HEK293T (cell line): ENCODE data around the gene PTPRQ.

Source experiments
- CTCF ChIA-PET: fragments of 350-600 bp; formaldehyde crosslinking; extraction: SDS; loops from one replicate; lab custom pipeline; 2021; ENCODE audit warnings: antibody characterized with exemption, inconsistent platforms; lab: Yijun Ruan, JAX
- POLR2A ChIA-PET: fragments of 350-600 bp; formaldehyde crosslinking; extraction: SDS; loops from one replicate; lab custom pipeline; 2020; ENCODE audit warnings: antibody characterized with exemption, inconsistent platforms; lab: Yijun Ruan, JAX
- DNase-seq: peaks from one replicate; pipeline ENCODE4 v3.0.0; 2012; ENCODE audit warnings: mixed read lengths; ENCODE audit errors: extremely low spot score
- ARNT ChIP-seq: fragments of 450-650 bp; IDR thresholded peaks from 2 replicates; pipeline ENCODE4 v1.6.1; 2017; ENCODE audit warnings: mild to moderate bottlenecking
- BHLHE40 ChIP-seq: fragments of 450-650 bp; IDR thresholded peaks from 2 replicates; pipeline ENCODE4 v1.6.1; 2016; ENCODE audit warnings: mild to moderate bottlenecking, moderate library complexity, borderline replicate concordance
- CTBP1 ChIP-seq: fragments of 450-650 bp; IDR thresholded peaks from 2 replicates; pipeline ENCODE4 v1.6.1; 2016; ENCODE audit warnings: borderline replicate concordance
- ELF4 ChIP-seq: fragments of 450-650 bp; IDR thresholded peaks from 2 replicates; pipeline ENCODE4 v1.6.1; 2017; ENCODE audit warnings: antibody characterized with exemption
- FOXA1 ChIP-seq: fragments of 450-650 bp; IDR thresholded peaks from 2 replicates; pipeline ENCODE4 v1.6.1; 2016; ENCODE audit warnings: mild to moderate bottlenecking
- FOXK2 ChIP-seq: fragments of 450-650 bp; IDR thresholded peaks from 2 replicates; pipeline ENCODE4 v1.6.1; 2016; ENCODE audit warnings: mild to moderate bottlenecking
- FOXM1 ChIP-seq: fragments of 450-650 bp; IDR thresholded peaks from 2 replicates; pipeline ENCODE4 v1.6.1; 2017; ENCODE audit warnings: mild to moderate bottlenecking, borderline replicate concordance
- HDGF ChIP-seq: fragments of 450-650 bp; IDR thresholded peaks from 2 replicates; pipeline ENCODE4 v1.6.1; 2017; ENCODE audit warnings: antibody characterized with exemption, borderline replicate concordance
- L3MBTL2 ChIP-seq: fragments of 450-650 bp; conservative IDR thresholded peaks from 2 replicates; pipeline ENCODE4 v1.6.1; 2016; ENCODE audit warnings: mild to moderate bottlenecking
- LEF1 ChIP-seq: fragments of 450-650 bp; IDR thresholded peaks from 2 replicates; pipeline ENCODE4 v1.6.1; 2017; ENCODE audit warnings: mild to moderate bottlenecking, borderline replicate concordance
- NFRKB ChIP-seq: fragments of 450-650 bp; IDR thresholded peaks from 2 replicates; pipeline ENCODE4 v1.6.1; 2016; ENCODE audit warnings: mild to moderate bottlenecking, moderate library complexity
- SP1 ChIP-seq: fragments of 450-650 bp; IDR thresholded peaks from 2 replicates; pipeline ENCODE4 v1.6.1; 2017
- SUZ12 ChIP-seq: fragments of 450-650 bp; IDR thresholded peaks from 2 replicates; pipeline ENCODE4 v1.6.1; 2016; ENCODE audit warnings: mild to moderate bottlenecking
- TARDBP ChIP-seq: fragments of 450-650 bp; IDR thresholded peaks from 2 replicates; pipeline ENCODE4 v1.6.1; 2016
- ZNF384 ChIP-seq: fragments of 450-650 bp; IDR thresholded peaks from 2 replicates; pipeline ENCODE4 v1.6.1; 2016
- TF ChIP-seq, protein P1 (sequence below): fragments of 450-650 bp; IDR thresholded peaks from 2 replicates; pipeline ENCODE4 v1.6.1; 2016

The PTPRQ gene

DNA sequence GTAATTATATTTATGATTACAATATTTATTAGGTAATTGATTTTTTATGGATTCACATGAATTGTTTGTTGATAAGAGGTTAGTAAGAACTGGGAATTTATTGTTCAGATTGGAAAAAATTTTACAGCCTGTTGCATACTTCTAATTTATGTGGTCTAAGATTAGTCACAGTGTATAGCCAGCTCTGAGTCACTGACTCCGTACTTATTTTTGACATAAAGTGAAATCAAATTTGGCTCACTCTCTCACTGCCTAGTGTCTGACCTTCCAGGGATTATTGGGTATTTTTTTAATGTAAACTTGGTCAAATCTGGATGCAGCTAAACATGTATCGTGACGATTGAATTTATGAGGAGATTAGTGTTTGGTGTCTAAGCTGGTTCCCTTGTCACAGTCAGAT lies 109.3 kb downstream of the PTPRQ start:
- ChIA-PET CTCF (no interaction called here), POLR2A (no interaction called here)
- DNase-seq = no peak
- TF ChIP-seq, protein P1, sequence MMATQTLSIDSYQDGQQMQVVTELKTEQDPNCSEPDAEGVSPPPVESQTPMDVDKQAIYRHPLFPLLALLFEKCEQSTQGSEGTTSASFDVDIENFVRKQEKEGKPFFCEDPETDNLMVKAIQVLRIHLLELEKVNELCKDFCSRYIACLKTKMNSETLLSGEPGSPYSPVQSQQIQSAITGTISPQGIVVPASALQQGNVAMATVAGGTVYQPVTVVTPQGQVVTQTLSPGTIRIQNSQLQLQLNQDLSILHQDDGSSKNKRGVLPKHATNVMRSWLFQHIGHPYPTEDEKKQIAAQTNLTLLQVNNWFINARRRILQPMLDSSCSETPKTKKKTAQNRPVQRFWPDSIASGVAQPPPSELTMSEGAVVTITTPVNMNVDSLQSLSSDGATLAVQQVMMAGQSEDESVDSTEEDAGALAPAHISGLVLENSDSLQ = 0 out of 2 replicates have a peak, but pooled peaks have one; percentile 20
- TF ChIP-seq NFRKB = no peak
- TF ChIP-seq CTBP1 = no peak
- no peak for TF ChIP-seq ZNF384

DNA sequence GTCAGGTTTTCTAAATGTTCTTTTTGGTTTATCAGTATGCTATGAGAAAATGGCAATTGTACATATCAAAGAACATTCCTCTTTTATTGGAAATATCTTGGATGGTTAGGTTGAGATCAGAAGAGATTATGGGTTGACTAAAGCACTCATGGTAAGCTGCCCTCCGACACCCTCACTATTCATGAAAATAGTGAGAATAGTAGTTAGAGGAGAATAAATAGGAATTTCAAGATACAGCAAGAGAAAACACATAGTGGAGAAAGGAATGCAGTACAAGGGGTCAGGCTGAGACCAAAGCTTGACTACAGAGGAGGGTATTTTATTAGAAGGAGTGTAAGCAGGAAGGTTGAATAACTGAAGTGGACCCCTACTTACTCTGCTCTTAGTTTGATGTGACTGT lies 112.5 kb downstream of the PTPRQ start:
- DNase-seq = no peak
- ChIA-PET CTCF (no interaction called here), POLR2A (no interaction called here)

DNA sequence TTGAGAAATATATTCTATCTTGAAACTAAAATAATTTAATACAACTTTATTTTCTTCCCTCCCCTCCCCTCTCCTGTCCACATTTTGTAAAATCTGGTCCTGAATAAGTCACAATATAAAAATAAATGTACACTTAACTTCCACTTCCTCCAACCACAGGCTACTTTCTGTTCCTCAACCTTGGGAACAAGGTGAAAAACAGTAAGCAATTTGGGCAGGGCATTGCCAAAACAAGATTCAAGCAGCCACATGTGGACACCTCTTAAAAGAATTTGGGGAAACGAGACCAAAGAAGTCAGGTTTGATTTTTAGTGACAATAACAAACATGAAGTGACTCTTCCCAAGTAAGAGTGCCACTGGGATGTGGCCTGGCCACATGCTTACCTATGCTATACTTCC lies 115.7 kb downstream of the PTPRQ start:
- POLR2A ChIA-PET = no interaction called here
- CTCF ChIA-PET = no interaction called here
- no peak for DNase-seq
- TF ChIP-seq FOXM1 = no peak

More for the DNA sequence above, 112.5 kb downstream of the PTPRQ start:
- TF ChIP-seq BHLHE40 (no peak), SP1 (no peak), ELF4 (no peak), CTBP1 (no peak), FOXM1 (no peak), TARDBP (no peak), ARNT (no peak), HDGF (no peak), SUZ12 (no peak), FOXK2 (no peak), FOXA1 (no peak), LEF1 (no peak), L3MBTL2 (no peak)
- TF ChIP-seq, protein P1 = no peak

DNA sequence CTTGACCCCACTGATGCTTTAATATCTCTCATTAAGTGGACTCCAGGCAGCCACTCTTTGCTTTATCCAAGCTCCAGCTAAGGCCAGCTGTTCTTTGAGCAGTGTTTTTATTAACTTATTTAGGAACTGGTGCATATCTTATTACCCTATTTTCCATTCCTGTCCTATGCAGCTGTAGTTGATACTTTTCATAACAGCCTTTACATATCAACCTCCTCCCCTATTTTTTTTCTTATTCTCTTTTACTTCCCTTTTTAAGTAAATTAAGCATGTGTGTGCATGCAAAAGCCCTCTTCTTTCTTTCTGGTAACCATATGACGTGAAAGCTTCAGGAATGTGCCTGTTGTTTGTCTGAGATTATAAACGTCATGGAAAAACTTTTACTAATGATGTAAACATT lies 121.2 kb downstream of the PTPRQ start:
- DNase-seq = no peak
- POLR2A ChIA-PET = no interaction called here
- CTCF ChIA-PET = interaction anchor here (0.7 kb wide), 1 partner anchor 216 kb away, joined by 3 read pairs; no protein-coding TSS in a partner anchor
- TF ChIP-seq HDGF (no peak), FOXM1 (no peak), NFRKB (no peak), BHLHE40 (no peak), CTBP1 (no peak)

DNA sequence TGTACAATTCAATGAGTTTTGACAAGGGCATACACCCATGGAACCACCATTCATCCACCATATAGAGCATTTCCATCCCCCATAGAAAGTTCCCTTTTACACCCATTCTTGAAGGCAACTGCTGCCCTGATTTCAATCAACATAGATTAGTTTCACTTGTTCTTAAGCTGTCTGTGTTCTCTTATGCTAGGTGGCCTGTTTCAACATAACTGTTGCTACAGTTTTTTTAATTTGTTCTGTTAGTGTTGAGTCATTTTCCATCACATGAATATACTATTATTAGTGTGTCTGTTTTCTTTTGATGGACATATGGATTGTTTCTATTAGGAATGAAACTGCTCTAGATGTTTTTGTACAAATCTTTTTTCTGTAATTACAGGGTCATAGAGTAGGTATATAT lies 123.4 kb downstream of the PTPRQ start:
- no peak for TF ChIP-seq FOXA1
- no peak for TF ChIP-seq HDGF
- TF ChIP-seq L3MBTL2 = no peak
- no peak for TF ChIP-seq SUZ12
- no peak for TF ChIP-seq ZNF384
- no peak for TF ChIP-seq TARDBP
- TF ChIP-seq CTBP1 = no peak
- no peak for TF ChIP-seq LEF1
- TF ChIP-seq, protein P1 = no peak
- TF ChIP-seq SP1 = no peak
- POLR2A ChIA-PET = no interaction called here
- CTCF ChIA-PET = interaction anchor here (0.7 kb wide), 1 partner anchor 561 kb away, joined by 3 read pairs; no protein-coding TSS in a partner anchor
- no peak for DNase-seq

DNA sequence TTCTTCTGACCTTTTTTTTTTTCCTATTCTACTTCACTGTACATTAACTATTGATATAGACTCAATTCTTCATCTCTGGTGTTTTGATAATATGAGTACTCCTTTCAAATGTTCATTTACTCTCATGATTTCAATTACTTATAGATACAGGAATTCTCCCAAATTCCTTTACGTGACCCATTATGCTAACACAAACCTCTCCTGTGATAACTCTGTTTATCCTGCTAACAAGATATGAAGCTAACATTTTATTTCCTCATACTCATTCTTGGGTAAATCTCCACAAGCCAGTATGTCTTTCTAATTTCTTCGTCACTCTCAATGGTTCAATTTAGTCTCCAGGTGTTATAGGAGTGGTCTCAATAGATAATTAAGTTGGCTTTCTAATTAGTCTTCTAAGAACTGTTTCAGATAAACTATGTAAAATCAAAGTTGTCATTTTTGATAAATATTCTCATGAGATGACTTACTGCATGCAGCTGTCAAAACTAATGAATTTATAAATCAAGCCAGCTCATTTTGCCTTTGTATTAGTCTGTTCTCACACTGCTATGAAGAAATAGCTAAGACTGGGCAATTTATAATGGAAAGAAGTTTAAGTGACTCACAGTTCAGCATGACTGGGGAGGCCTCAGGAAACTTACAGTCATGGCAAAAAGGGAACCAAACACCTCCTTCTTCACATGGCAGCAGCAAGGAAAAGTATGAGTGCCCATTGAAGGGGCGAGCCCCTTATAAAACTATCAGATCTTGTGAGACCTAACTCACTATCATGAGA lies 132.8 kb downstream of the PTPRQ start:
- DNase-seq = no peak

More for the DNA sequence above, 132.8 kb downstream of the PTPRQ start:
- no peak for TF ChIP-seq FOXA1
- no peak for TF ChIP-seq BHLHE40
- TF ChIP-seq ELF4 = no peak
- TF ChIP-seq LEF1 = no peak
- no peak for TF ChIP-seq ZNF384
- TF ChIP-seq NFRKB = no peak
- TF ChIP-seq L3MBTL2 = no peak
- TF ChIP-seq, protein P1 = no peak
- TF ChIP-seq FOXM1 = no peak
- no peak for TF ChIP-seq ARNT
- TF ChIP-seq TARDBP = no peak
- no peak for TF ChIP-seq SP1
- TF ChIP-seq CTBP1 = no peak
- no peak for TF ChIP-seq HDGF
- TF ChIP-seq FOXK2 = no peak
- no peak for TF ChIP-seq SUZ12
- ChIA-PET POLR2A (no interaction called here), CTCF (no interaction called here)
